Transverse colon (tissue), 4 donors: ENCODE data around the gene CPSF4L.

Source experiments
- CTCF ChIP-seq, 5 experiments: fragments of 200-600 bp in 3 of 5; fragments of 450-650 bp in 2 of 5; sonication (generic) in 3 of 5; IDR thresholded peaks; 1 replicate in 2 of 5; 2 replicates in 3 of 5; pipeline ENCODE4 v1.5.1; 2016 to 2017; ENCODE audit warnings: antibody characterized with exemption in 5 of 5, inconsistent platforms in 3 of 5, mild to moderate bottlenecking in 2 of 5, moderate library complexity in 1 of 5
- POLR2AphosphoS5 ChIP-seq, 3 donors: sonication (generic); formaldehyde crosslinking; IDR thresholded peaks; one replicate each; pipeline ENCODE4 v1.6.1; 2016; ENCODE audit warnings: antibody characterized with exemption in 3 of 3

GRCh38 chr17:73269329-73269615 is 7.6 kb upstream of the CPSF4L start:
- TF ChIP-seq POLR2AphosphoS5 (IDR thresholded peaks at IDR 0.05) (no peak), CTCF (IDR thresholded peaks at IDR 0.05) (no peak)
